GM23338 (cell line): ENCODE measurements around the gene ADAMTS17. TPM values are rescaled to one million over a fixed set of nuclear protein-coding genes. Genes with fewer than 3 reads are reported as not detected.

Source experiments
- ATAC-seq: fragments of 200-7000 bp; cut with Tn5 transposase; 3 replicates; pipeline ENCODE4 v1.9.1; 2020
- DNase-seq: peaks from one replicate; pipeline ENCODE4 v3.0.0-alpha.2; 2015; ENCODE audit warnings: low spot score
- H2AFZ ChIP-seq: fragments of 200-600 bp; sonication (generic); 2 replicates; pipeline ENCODE4 v1.8.0; 2016; ENCODE audit warnings: antibody characterized with exemption, mild to moderate bottlenecking, moderate library complexity
- H3F3A ChIP-seq: fragments of 200-600 bp; sonication (generic); replicated peaks from 2 replicates; pipeline ENCODE4 v1.8.0; 2017; ENCODE audit warnings: antibody characterized with exemption, mixed run types, low read depth
- H3K27ac ChIP-seq: fragments of 200-600 bp; sonication (generic); 2 replicates; pipeline ENCODE4 v1.6.1; 2016; ENCODE audit warnings: low read depth
- H3K27me3 ChIP-seq: fragments of 200-600 bp; sonication (generic); 2 replicates; pipeline ENCODE4 v1.8.0; 2016; ENCODE audit warnings: mild to moderate bottlenecking, mixed run types, moderate library complexity; ENCODE audit not compliant: insufficient read depth
- H3K36me3 ChIP-seq: fragments of 200-600 bp; sonication (generic); 2 replicates; pipeline ENCODE4 v1.8.0; 2016; ENCODE audit warnings: mild to moderate bottlenecking; ENCODE audit not compliant: insufficient read depth
- H3K4me1 ChIP-seq: fragments of 200-600 bp; sonication (generic); 2 replicates; pipeline ENCODE4 v1.8.0; 2016; ENCODE audit warnings: mild to moderate bottlenecking, moderate library complexity; ENCODE audit not compliant: insufficient read depth
- H3K4me2 ChIP-seq: fragments of 200-600 bp; sonication (generic); 2 replicates; pipeline ENCODE4 v1.7.1; 2017; ENCODE audit warnings: mixed run types
- H3K4me3 ChIP-seq: fragments of 200-600 bp; sonication (generic); 2 replicates; pipeline ENCODE4 v1.6.1; 2016; ENCODE audit warnings: mixed run types
- H3K79me2 ChIP-seq: fragments of 200-600 bp; sonication (generic); replicated peaks from 2 replicates; pipeline ENCODE4 v1.8.0; 2017; ENCODE audit warnings: mild to moderate bottlenecking; ENCODE audit not compliant: insufficient read depth
- H3K9me2 ChIP-seq: fragments of 200-600 bp; sonication (generic); 2 replicates; pipeline ENCODE4 v1.8.0; 2017; ENCODE audit not compliant: insufficient read depth
- H4K20me1 ChIP-seq: fragments of 200-600 bp; sonication (generic); replicated peaks from 2 replicates; pipeline ENCODE4 v1.8.0; 2017; ENCODE audit warnings: mild to moderate bottlenecking; ENCODE audit not compliant: insufficient read depth
- H3K27ac Mint-ChIP-seq: 2 replicates; pipeline ENCODE4 v1.8.0; 2020; ENCODE audit warnings: inconsistent platforms, mild to moderate bottlenecking, moderate library complexity, mixed read lengths
- H3K27me3 Mint-ChIP-seq: 3 replicates; pipeline ENCODE4 v1.8.0; 2022; ENCODE audit warnings: low read depth, mild to moderate bottlenecking, moderate library complexity, mixed read lengths, inconsistent platforms; ENCODE audit not compliant: insufficient read depth, poor library complexity
- H3K36me3 Mint-ChIP-seq: 3 replicates; pipeline ENCODE4 v1.8.0; 2021; ENCODE audit warnings: low read depth, mild to moderate bottlenecking, inconsistent platforms, moderate library complexity, mixed read lengths
- H3K4me1 Mint-ChIP-seq: 3 replicates; pipeline ENCODE4 v1.8.0; 2020; ENCODE audit warnings: mild to moderate bottlenecking, inconsistent platforms, mixed read lengths
- H3K4me3 Mint-ChIP-seq: 3 replicates; pipeline ENCODE4 v1.8.0; 2021; ENCODE audit warnings: moderate library complexity, mild to moderate bottlenecking, inconsistent platforms, mixed read lengths
- H3K9me3 Mint-ChIP-seq: 3 replicates; pipeline ENCODE4 v1.8.0; 2020; ENCODE audit warnings: moderate library complexity, mild to moderate bottlenecking, inconsistent platforms, mixed read lengths
- JUNB ChIP-seq: IDR thresholded peaks from one replicate; pipeline ENCODE4 v1.6.1; 2016; ENCODE audit warnings: antibody characterized with exemption; ENCODE audit not compliant: unreplicated experiment
- ZNF331 ChIP-seq: fragments of 250-450 bp; sonication (Bioruptor Pico); IDR thresholded peaks from 2 replicates; pipeline ENCODE4 v1.5.0; 2020; ENCODE audit warnings: low read depth, mild to moderate bottlenecking, moderate library complexity
- polyA plus RNA-seq: library from polyadenylated mRNA; unstranded; fragments of >200 nt; fragmentation: Nextera tagmentation; extraction: Ambion mirVana; gene quantifications from 2 replicates; pipeline ENCODE4 v1.2.1, GENCODE V29; 2016
- total RNA-seq: library from RNA; depleted of rRNA; stranded (reverse); fragments of >200 nt; shearing (Covaris generic); gene quantifications from 2 replicates; pipeline ENCODE4 v1.2.3, GENCODE V29; 2014
- TF ChIP-seq, protein P1 (sequence below): IDR thresholded peaks from one replicate; pipeline ENCODE4 v1.6.1; 2018; ENCODE audit warnings: antibody characterized with exemption; ENCODE audit not compliant: unreplicated experiment
- TF ChIP-seq, protein P2 (sequence below), 2 experiments: fragments of 200-600 bp in 1 of 2; sonication (generic) in 1 of 2; conservative IDR thresholded peaks; 2 replicates each; pipeline versions ENCODE4 v1.5.1 to v1.6.1; 2016 to 2017; ENCODE audit warnings: antibody characterized with exemption in 2 of 2, low read depth in 2 of 2, mild to moderate bottlenecking in 2 of 2, moderate library complexity in 1 of 2

Gene ADAMTS17
- total and polyA plus RNA-seq, 2 experiments from 2014 or later, result 0.60 to 3.8 TPM

DNA sequence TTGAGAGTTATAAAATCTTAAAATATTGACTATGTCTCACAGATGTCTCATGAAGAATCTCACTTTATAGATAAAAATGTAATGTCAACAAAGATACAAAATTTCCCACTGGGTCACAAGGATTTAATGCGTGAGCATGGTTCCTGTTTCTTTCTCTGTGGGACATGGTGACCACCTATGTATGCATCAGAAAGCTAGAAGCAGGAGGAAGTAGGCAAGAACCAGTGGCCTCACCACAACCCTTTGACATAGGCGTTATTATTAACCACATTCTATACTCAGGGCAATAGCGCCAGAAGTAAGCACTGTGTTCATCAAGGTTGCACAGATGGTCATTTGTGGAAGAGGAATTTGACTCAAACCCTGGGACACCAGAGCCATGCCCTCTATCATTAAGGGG is 11.7 kb upstream of the ADAMTS17 start:
- H3K36me3 Mint-ChIP-seq, result peaks cover 2% of the 10 kb centered on the region; the same call in 1 of the 3 replicates
- H3K9me2 ChIP-seq, result no peaks in the 10 kb centered on the region

DNA sequence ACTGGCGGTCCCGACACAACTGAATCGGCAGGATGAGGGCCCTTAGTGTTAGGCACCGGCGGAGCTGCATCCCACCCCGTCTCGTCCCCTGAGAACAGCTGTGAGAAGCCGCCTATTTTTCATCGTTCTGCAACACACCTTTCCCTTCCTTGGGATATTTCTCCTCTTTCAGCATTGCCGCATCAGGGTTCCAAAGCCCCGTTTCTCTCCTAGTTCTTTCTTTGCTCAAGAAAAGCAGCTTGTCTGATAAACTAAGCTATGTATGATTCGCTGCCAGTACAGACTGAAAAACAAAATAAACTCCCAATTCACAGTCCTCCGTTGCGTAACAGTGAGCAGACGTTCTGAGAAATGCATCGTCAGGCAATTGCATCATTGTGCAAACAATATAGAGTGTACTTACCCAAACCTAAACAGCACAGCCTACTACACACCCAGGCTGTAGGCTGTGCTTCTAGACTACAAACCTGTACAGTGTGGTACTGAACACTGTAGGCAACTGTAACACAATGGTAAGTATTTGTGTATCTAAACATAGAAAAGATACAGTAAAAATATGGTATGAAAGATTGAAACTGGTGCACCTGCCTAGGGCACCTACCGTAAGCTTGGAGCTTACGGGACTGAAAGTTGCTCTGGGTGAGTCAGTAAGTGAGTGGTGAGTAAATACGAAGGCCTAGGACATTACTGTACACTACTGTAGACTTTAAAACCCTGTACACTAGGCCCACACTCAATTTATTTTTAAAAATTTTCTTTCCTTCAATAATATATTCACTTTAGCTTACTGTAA is 8.9 kb upstream of the ADAMTS17 start:
- Mint-ChIP-seq H3K9me3 (no peaks in the 10 kb centered on the region; the same call in 1 of the 3 replicates), H3K36me3 (no peaks in the 10 kb centered on the region; the same call in 2 of the 3 replicates), H3K27ac (no peak overlapping the region; the same call in 1 of the 2 replicates), H3K27me3 (peaks cover 3% of the 10 kb centered on the region), H3K4me1 (peaks cover 14% of the 10 kb centered on the region), H3K4me3 (peak overlapping the region; percentile 91)
- ATAC-seq (no peak), DNase-seq (no peak)
- no peak overlapping the region for H3K27ac ChIP-seq
- H4K20me1 ChIP-seq, result no peaks in the 10 kb centered on the region
- H3F3A ChIP-seq, result no peaks in the 10 kb centered on the region
- TF ChIP-seq ZNF331, result no peak
- TF ChIP-seq, protein P1, sequence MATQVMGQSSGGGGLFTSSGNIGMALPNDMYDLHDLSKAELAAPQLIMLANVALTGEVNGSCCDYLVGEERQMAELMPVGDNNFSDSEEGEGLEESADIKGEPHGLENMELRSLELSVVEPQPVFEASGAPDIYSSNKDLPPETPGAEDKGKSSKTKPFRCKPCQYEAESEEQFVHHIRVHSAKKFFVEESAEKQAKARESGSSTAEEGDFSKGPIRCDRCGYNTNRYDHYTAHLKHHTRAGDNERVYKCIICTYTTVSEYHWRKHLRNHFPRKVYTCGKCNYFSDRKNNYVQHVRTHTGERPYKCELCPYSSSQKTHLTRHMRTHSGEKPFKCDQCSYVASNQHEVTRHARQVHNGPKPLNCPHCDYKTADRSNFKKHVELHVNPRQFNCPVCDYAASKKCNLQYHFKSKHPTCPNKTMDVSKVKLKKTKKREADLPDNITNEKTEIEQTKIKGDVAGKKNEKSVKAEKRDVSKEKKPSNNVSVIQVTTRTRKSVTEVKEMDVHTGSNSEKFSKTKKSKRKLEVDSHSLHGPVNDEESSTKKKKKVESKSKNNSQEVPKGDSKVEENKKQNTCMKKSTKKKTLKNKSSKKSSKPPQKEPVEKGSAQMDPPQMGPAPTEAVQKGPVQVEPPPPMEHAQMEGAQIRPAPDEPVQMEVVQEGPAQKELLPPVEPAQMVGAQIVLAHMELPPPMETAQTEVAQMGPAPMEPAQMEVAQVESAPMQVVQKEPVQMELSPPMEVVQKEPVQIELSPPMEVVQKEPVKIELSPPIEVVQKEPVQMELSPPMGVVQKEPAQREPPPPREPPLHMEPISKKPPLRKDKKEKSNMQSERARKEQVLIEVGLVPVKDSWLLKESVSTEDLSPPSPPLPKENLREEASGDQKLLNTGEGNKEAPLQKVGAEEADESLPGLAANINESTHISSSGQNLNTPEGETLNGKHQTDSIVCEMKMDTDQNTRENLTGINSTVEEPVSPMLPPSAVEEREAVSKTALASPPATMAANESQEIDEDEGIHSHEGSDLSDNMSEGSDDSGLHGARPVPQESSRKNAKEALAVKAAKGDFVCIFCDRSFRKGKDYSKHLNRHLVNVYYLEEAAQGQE, result no peak
- TF ChIP-seq, protein P2, sequence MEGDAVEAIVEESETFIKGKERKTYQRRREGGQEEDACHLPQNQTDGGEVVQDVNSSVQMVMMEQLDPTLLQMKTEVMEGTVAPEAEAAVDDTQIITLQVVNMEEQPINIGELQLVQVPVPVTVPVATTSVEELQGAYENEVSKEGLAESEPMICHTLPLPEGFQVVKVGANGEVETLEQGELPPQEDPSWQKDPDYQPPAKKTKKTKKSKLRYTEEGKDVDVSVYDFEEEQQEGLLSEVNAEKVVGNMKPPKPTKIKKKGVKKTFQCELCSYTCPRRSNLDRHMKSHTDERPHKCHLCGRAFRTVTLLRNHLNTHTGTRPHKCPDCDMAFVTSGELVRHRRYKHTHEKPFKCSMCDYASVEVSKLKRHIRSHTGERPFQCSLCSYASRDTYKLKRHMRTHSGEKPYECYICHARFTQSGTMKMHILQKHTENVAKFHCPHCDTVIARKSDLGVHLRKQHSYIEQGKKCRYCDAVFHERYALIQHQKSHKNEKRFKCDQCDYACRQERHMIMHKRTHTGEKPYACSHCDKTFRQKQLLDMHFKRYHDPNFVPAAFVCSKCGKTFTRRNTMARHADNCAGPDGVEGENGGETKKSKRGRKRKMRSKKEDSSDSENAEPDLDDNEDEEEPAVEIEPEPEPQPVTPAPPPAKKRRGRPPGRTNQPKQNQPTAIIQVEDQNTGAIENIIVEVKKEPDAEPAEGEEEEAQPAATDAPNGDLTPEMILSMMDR (conservative IDR thresholded peaks at IDR 0.05; ENCODE audit: low read depth in 2 of 2), result no peak
- H3K4me1 ChIP-seq, result no peaks in the 10 kb centered on the region
- H3K4me2 ChIP-seq, result peak overlapping the region; percentile 99
- peaks cover 4% of the 10 kb centered on the region; the same call in 1 of the 2 replicates for H3K9me2 ChIP-seq
- H2AFZ ChIP-seq, result peak overlapping the region; percentile 100
- peak overlapping the region; percentile 100 for H3K4me3 ChIP-seq
- no peaks in the 10 kb centered on the region for H3K36me3 ChIP-seq
- H3K27me3 ChIP-seq, result peaks cover 18% of the 10 kb centered on the region
- H3K79me2 ChIP-seq, result no peaks in the 10 kb centered on the region

More for the DNA sequence above, 11.7 kb upstream of the ADAMTS17 start:
- ATAC-seq, result no peak
- H3K4me1 Mint-ChIP-seq, result peaks cover 10% of the 10 kb centered on the region
- Histone ChIP-seq H4K20me1 (no peaks in the 10 kb centered on the region), H3K4me3 (no peak overlapping the region), H2AFZ (no peak overlapping the region), H3K27ac (no peak overlapping the region), H3K36me3 (no peaks in the 10 kb centered on the region), H3K79me2 (no peaks in the 10 kb centered on the region), H3K4me2 (no peak overlapping the region), H3F3A (no peaks in the 10 kb centered on the region), H3K4me1 (no peaks in the 10 kb centered on the region), H3K27me3 (peaks cover 11% of the 10 kb centered on the region; the same call in 1 of the 2 replicates)
- H3K27ac Mint-ChIP-seq, result no peak overlapping the region
- peaks cover 7% of the 10 kb centered on the region for H3K27me3 Mint-ChIP-seq
- H3K4me3 Mint-ChIP-seq, result no peak overlapping the region
- no peak for TF ChIP-seq JUNB
- no peak for DNase-seq
- peaks cover 5% of the 10 kb centered on the region for H3K9me3 Mint-ChIP-seq
